Astrocyte of the cerebellum (primary cell): Measurements from ENCODE around the gene NYAP2.
A peak's percentile ranks its signal among the peaks of the same experiment; 100 is the strongest.

Source experiments
- DNase-seq: peaks from one replicate; pipeline ENCODE4 v3.0.0-alpha.2; 2011; ENCODE audit warnings: low read depth
- H3K4me3 ChIP-seq: 2 replicates; pipeline ENCODE4 v1.5.1; 2011; ENCODE audit warnings: mild to moderate bottlenecking, low read depth, low read length, moderate library complexity
- in situ Hi-C: cut with HindIII; loops from 2 replicates; pipeline ENCODE4 v1.10.0; 2017; ENCODE audit warnings: low sequenced_read_pairs
- TF ChIP-seq, protein P1 (sequence below): IDR thresholded peaks from 2 replicates; pipeline ENCODE4 v1.5.1; 2012; ENCODE audit warnings: low read length, low read depth, moderate library complexity, mild to moderate bottlenecking; ENCODE audit errors: missing control alignments

The NYAP2 gene

GRCh38 chr2:225493420-225494099, 94.0 kb downstream of the NYAP2 start:
- in situ Hi-C loops: loop anchor here (5.0 kb wide), 1 partner anchor 46 kb away; no protein-coding TSS in a partner anchor
- DNase-seq: peak; percentile 46
- TF ChIP-seq, protein P1, sequence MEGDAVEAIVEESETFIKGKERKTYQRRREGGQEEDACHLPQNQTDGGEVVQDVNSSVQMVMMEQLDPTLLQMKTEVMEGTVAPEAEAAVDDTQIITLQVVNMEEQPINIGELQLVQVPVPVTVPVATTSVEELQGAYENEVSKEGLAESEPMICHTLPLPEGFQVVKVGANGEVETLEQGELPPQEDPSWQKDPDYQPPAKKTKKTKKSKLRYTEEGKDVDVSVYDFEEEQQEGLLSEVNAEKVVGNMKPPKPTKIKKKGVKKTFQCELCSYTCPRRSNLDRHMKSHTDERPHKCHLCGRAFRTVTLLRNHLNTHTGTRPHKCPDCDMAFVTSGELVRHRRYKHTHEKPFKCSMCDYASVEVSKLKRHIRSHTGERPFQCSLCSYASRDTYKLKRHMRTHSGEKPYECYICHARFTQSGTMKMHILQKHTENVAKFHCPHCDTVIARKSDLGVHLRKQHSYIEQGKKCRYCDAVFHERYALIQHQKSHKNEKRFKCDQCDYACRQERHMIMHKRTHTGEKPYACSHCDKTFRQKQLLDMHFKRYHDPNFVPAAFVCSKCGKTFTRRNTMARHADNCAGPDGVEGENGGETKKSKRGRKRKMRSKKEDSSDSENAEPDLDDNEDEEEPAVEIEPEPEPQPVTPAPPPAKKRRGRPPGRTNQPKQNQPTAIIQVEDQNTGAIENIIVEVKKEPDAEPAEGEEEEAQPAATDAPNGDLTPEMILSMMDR: no peak
- no peak overlapping the region for H3K4me3 ChIP-seq

DNA sequence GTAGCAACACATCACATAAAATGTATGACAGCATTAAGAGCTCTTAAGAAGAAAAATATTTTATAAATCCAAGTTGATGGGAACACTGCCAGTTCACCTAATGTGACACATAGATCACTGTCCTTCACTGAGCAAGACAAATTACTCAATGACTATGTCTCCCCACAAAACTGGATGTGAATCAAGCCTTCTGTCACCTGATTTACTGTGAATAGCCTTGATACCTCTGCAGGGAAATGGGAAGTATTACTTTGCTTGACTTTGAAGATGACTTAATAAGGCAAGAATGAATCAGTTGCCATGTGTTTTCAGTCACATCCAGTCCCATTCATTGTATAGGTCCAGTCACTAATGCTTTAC, 94.6 kb downstream of the NYAP2 start:
- no peak overlapping the region for H3K4me3 ChIP-seq
- TF ChIP-seq, protein P1: no peak
- in situ Hi-C loops: loop anchor here (5.0 kb wide), 1 partner anchor 47 kb away; no protein-coding TSS in a partner anchor
- DNase-seq: peak; percentile 11

GRCh38 chr2:225495706-225496105, 96.2 kb downstream of the NYAP2 start:
- no peak overlapping the region for H3K4me3 ChIP-seq
- DNase-seq: no peak
- in situ Hi-C loops: no loop called here
- TF ChIP-seq, protein P1: no peak

- in situ Hi-C loops: no loop called here
- no peak overlapping the region for H3K4me3 ChIP-seq
- DNase-seq: no peak
- TF ChIP-seq, protein P1: no peak
These were observed 97.1 kb downstream of the NYAP2 start for GRCh38 chr2:225496568-225496967.

DNA sequence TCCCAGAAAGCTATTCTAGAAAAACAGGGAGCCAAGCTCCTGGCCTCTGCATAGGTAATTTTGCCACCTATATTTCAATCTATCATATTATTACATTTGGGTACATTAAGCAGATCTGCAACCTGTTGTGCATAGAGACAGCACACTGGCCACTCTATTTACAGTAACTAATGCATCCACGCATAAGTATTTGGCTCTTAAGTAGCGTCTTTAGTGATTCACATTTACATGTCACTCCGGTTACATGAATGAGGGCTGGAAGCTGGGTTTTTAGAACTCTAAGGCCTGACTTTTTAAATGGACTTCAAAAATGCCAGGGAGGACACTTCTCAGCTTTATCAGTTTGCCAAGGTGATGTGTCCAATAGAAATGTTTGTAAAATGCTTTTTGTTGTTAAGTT, 97.7 kb downstream of the NYAP2 start:
- DNase-seq: no peak
- H3K4me3 ChIP-seq: no peak overlapping the region
- TF ChIP-seq, protein P1: no peak
- in situ Hi-C loops: no loop called here

DNA sequence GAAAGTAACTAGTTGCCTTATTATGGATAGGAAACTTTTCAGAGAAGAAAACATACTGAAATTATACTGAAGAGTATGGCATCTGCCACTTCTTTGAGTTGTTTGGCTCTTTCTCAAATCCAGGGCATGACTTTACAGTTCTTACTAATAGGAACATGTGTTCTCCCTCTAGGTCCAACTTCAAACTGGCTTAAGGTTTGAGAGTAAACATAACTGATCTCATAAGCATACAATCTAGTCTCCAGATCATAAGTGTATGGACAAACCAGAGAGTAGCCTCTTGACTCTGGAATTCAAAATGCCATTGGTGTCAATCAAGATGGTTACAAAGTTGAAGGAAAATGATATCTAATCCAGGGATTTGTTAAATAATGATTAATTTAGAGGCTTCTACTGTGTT, 101.5 kb downstream of the NYAP2 start:
- no peak for DNase-seq
- TF ChIP-seq, protein P1: no peak
- in situ Hi-C loops: no loop called here
- no peak overlapping the region for H3K4me3 ChIP-seq
